Body of pancreas (tissue), 4 donors: Measurements from ENCODE around the gene SLC38A5.

Experiments used
- POLR2A ChIP-seq, 3 donors: fragments of 450-650 bp; IDR thresholded peaks; one replicate each; pipeline ENCODE4 v1.6.1; 2016; ENCODE audit warnings: antibody characterized with exemption in 3 of 3, mild to moderate bottlenecking in 2 of 3
- TF ChIP-seq, protein P1 (sequence below), 7 experiments: fragments of 450-650 bp in 4 of 7; fragments of 200-600 bp in 3 of 7; sonication (generic) in 3 of 7; IDR thresholded peaks; one replicate each; pipeline ENCODE4 v1.5.1; 2016 to 2019; ENCODE audit warnings: antibody characterized with exemption in 7 of 7

GRCh38 chrX:48460031-48460430, 10.0 kb downstream of the SLC38A5 start:
- no peak for TF ChIP-seq POLR2A (IDR thresholded peaks at IDR 0.05)
- TF ChIP-seq, protein P1, sequence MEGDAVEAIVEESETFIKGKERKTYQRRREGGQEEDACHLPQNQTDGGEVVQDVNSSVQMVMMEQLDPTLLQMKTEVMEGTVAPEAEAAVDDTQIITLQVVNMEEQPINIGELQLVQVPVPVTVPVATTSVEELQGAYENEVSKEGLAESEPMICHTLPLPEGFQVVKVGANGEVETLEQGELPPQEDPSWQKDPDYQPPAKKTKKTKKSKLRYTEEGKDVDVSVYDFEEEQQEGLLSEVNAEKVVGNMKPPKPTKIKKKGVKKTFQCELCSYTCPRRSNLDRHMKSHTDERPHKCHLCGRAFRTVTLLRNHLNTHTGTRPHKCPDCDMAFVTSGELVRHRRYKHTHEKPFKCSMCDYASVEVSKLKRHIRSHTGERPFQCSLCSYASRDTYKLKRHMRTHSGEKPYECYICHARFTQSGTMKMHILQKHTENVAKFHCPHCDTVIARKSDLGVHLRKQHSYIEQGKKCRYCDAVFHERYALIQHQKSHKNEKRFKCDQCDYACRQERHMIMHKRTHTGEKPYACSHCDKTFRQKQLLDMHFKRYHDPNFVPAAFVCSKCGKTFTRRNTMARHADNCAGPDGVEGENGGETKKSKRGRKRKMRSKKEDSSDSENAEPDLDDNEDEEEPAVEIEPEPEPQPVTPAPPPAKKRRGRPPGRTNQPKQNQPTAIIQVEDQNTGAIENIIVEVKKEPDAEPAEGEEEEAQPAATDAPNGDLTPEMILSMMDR (IDR thresholded peaks at IDR 0.05), result no peak
